Hepatocyte (in vitro differentiated cells): ENCODE measurements around the gene AURKAIP1.

ENCODE experiments used
- CTCF ChIP-seq: fragments of 200-600 bp; sonication (generic); IDR thresholded peaks from 2 replicates; pipeline ENCODE4 v1.5.1; 2016; ENCODE audit warnings: antibody characterized with exemption, mild to moderate bottlenecking; ENCODE audit not compliant: poor library complexity
- EZH2phosphoT487 ChIP-seq: fragments of 200-600 bp; sonication (generic); IDR thresholded peaks from one replicate; pipeline ENCODE4 v1.6.1; 2018; ENCODE audit warnings: antibody characterized with exemption, mild to moderate bottlenecking, low read depth, moderate library complexity; ENCODE audit not compliant: unreplicated experiment, severe bottlenecking

GRCh38 chr1:1333551-1334241, 41.3 kb downstream of the AURKAIP1 start:
- no peak for TF ChIP-seq CTCF
- no peak for TF ChIP-seq EZH2phosphoT487
